C4-2B (cell line): Measurements from ENCODE around the gene NFE2L1.

Experiments used
- ZFX ChIP-seq: fragments of 450-650 bp; IDR thresholded peaks from 2 replicates; pipeline ENCODE4 v1.6.1; 2017
- TF ChIP-seq, protein P1 (sequence below): fragments of 450-650 bp; conservative IDR thresholded peaks from 2 replicates; pipeline ENCODE4 v1.5.1; 2017; ENCODE audit warnings: mild to moderate bottlenecking

DNA sequence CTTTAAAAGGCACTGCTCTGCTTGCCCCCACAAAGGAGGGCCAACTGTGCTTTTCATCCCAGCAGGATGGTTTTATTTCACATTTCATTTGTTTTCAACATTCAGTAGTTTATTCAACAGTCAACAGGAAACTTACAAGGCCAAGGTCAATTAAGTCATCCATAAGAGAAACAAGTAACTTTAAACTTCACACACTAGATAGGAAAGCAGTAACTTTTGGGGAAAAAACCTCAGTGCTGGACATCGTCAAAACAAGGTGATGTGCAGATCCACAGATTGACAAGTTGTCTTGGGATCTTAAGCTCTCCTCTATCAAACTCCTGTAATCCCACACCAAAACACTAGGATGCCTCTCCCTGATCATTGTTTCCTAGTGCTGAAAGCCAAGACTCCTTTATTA is 18.5 kb downstream of the NFE2L1 start:
- TF ChIP-seq, protein P1, sequence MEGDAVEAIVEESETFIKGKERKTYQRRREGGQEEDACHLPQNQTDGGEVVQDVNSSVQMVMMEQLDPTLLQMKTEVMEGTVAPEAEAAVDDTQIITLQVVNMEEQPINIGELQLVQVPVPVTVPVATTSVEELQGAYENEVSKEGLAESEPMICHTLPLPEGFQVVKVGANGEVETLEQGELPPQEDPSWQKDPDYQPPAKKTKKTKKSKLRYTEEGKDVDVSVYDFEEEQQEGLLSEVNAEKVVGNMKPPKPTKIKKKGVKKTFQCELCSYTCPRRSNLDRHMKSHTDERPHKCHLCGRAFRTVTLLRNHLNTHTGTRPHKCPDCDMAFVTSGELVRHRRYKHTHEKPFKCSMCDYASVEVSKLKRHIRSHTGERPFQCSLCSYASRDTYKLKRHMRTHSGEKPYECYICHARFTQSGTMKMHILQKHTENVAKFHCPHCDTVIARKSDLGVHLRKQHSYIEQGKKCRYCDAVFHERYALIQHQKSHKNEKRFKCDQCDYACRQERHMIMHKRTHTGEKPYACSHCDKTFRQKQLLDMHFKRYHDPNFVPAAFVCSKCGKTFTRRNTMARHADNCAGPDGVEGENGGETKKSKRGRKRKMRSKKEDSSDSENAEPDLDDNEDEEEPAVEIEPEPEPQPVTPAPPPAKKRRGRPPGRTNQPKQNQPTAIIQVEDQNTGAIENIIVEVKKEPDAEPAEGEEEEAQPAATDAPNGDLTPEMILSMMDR: no peak; the same call in 1 of the 2 replicates
- TF ChIP-seq ZFX: no peak
